Left renal pelvis (tissue), 4 donors: Measurements from ENCODE around the gene BCAR1. TPM values are rescaled to one million over a fixed set of nuclear protein-coding genes. Genes with fewer than 3 reads are reported as not detected.
"Not testable (repeated sequence)": the region's sequence is repeated elsewhere in the genome, so short reads cannot be mapped to it uniquely, and the experiment has no call there.

Experiments used
- DNase-seq, 4 donors: peaks; one replicate each; pipeline ENCODE4 v3.0.0-alpha.2; 2013; ENCODE audit warnings: low read depth in 4 of 4, low spot score in 3 of 4
- polyA plus RNA-seq, 4 donors: library from polyadenylated mRNA; unstranded; fragments of 120-200 nt; gene quantifications; one replicate each; pipeline ENCODE4 v1.2.1, GENCODE V29; 2013; ENCODE audit not compliant: insufficient read length in 4 of 4

BCAR1 gene
- polyA plus RNA-seq, 4 donors: 36.2 to 66.0 (median 43.8) TPM

GRCh38 chr16:75272629-75273028, 21.2 kb upstream of the BCAR1 start:
- not testable (repeated sequence) for DNase-seq

GRCh38 chr16:75272097-75272551, 20.7 kb upstream of the BCAR1 start:
- no peak for DNase-seq

- DNase-seq: no peak
These were observed 20.1 kb upstream of the BCAR1 start for GRCh38 chr16:75271441-75272096.

DNA sequence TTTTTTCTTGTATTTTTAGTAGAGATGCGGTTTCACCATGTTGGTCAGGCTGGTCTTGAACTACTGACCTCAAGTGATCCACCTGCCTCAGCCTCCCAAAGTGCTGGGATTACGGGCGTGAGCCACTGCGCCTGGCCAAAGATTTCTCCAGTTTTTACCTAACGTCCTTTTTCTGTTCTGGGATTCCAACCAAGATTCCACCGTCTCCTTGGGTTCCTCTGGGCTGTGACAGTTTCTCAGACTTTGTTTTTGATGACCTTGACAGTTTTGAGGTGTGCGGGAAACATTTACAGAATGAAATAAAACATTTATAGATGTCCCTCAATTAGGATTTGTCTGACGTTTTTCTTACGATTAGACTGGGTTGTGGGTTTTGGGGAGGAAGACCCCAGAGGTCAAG, 17.9 kb upstream of the BCAR1 start:
- not testable (repeated sequence) for DNase-seq

DNA sequence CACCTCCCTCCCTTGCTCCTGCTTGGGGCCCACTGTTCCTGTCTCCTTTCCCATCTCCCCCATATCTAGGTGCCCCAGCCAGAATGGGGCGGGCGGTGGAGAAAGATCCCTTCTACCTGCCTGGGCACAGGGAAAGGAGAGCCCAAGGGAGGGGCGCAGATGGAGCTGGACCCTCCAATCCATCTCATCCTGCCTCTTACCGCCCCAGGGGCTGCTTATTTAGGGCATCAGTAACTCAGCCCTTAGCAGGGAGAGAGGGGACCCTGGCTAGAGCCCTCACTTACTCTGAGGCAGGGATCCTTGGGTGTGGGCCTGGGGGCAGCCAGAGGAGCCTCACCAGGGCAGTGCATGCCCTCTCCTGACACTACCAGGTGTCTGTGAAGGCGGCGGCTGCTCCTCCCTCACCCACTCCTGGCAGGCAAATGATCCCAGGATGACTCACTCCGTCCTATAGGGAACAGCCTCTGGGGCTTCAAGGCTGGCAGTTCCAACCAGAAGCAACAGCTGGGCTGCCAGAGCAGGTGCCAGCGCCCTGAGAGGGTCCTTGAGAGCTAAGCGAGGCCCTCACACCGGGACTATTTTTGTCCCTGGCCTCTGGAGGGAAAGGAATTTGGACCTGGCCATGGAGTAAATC, 16.3 kb upstream of the BCAR1 start:
- DNase-seq: no peak

DNA sequence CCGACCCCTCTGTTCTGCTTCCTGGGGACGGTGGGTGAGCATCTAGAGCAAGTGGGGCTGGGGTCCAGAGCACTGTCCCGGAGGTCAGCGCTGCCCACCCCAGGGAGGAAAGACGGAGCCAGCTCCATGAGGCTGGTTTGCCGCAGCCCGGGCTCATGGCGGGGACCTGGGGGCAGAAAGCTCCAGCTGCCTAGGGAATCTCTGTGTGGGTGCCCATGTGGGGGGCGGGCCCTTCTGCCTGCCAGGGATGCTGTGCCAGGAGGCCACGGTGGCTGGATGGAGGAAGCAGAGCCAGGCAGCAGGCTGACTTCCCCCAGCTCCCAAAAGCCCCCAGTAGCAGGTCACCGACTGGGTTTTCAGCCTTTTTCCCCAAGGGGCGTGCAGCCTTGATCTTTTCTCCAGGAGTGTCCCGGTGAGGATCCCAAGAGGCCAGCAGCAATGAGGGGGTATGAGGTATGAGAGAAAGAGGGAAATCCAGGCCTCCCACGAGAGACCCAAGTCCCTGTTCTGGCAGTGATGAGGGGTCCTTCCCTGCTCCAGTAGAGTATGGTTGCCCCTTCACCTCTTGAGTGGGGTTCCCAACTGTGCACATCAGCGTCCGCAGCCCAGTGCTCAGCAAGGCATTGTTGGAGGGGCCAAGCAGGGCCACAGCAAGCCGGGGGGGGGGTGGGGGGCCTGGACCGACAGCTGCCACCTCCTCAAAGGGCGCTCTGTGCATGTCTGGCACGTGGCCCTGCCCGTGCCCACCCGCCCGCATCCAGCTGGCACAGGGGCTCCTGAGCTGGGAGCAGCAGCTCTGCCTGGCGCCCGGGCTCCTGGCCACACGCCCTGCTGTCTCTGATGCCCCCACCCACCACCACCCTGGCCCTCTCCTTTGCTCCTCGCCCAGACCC, 15.6 kb upstream of the BCAR1 start:
- DNase-seq: no peak

- peak in 1 of 4 donors; percentile 59 for DNase-seq
These were observed 14.7 kb upstream of the BCAR1 start for GRCh38 chr16:75265911-75266701.

GRCh38 chr16:75264999-75265910, 13.8 kb upstream of the BCAR1 start:
- DNase-seq: no peak

- no peak for DNase-seq
These were observed 13.1 kb upstream of the BCAR1 start for GRCh38 chr16:75264457-75264998.

GRCh38 chr16:75263963-75264445, 12.6 kb upstream of the BCAR1 start:
- no peak for DNase-seq

DNA sequence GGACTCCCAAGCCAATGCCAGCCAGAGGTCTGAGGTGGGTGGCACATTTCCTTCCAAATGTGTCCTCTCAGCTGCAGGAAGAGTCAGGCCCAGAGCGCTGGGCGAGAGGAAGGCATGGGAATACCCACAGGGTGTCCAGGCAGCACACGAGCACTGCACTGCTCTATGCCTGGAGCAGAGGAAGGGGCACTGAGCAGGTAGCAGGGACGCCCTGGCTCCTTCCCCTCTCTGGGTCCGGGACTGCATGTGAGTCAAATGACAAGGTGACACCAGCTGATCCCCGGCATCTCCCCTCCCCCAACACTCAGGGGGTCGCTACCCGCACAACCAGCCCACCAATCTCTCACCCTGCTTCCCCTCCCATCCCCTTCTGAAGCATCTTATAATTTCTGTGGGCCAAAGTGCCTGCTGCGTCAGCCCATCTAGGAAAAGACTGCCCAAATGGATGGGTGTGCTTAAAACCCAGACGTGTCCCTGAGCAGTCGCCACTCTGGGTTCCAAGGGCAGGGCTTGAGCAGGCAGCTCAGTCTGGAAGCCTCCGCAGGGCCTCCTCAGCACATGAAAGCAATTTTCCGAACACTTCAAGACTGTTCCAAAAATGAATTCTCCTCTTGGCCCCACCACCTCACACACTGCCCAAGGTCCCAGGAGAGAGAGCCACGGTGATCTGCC, 12.0 kb upstream of the BCAR1 start:
- no peak for DNase-seq

- DNase-seq: no peak
These were observed 11.3 kb upstream of the BCAR1 start for GRCh38 chr16:75262800-75263127.

DNA sequence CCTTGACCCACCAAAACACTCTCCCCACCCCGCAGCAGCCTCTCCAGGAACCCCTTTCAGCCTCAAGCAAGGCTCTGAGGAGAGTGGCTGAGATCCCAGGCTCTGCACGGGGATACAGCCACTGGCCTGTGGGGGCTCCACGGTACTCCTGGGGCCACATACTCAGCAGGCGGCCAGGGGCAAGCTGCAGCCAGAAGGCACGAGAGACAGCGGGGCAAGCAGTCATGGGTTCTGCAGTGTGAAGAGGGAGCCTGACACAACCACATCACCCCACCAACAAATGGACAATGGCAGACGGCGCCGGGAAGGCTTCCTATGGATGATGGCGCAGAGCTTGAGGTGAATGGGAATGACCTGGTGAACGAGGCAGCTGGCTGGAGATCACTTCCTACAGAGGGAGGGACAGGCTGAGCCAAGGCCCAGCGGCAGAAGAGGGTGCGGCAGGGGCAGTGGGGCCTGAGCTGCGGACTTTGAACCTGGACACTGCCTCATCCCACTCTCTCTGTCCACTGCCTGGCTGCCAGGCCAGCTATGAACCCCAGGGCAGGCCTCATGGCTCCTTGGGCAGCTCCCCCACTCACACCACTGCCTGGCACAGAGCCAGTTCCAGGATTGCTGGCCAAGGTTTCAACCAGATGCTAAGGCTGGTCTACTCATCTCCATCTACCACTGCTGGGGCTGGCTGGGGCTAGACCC, 10.8 kb upstream of the BCAR1 start:
- DNase-seq: no peak

DNA sequence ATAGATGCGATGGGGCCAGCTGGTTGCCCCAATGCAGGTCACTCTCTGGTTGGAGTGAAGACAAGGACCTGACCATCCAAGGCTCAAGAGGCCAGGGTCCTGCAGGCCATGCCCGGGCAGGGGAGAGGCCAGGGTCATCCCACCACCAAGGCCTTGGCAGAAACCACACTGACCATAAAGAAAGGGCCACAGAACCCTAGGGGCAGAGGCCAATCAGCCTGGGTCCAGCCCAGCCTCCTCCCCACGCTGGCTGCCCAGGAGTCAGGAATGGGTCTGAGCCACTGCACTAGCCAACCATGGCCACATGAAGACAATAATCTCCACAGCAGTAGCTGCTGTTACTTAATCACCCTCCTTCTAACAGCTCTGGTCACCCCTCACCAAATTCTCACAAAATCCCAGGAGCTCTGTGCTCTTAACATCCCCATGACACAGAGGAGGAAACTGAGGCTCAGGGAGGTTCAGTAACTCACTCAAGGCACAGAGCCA, 10.2 kb upstream of the BCAR1 start:
- no peak for DNase-seq

DNA sequence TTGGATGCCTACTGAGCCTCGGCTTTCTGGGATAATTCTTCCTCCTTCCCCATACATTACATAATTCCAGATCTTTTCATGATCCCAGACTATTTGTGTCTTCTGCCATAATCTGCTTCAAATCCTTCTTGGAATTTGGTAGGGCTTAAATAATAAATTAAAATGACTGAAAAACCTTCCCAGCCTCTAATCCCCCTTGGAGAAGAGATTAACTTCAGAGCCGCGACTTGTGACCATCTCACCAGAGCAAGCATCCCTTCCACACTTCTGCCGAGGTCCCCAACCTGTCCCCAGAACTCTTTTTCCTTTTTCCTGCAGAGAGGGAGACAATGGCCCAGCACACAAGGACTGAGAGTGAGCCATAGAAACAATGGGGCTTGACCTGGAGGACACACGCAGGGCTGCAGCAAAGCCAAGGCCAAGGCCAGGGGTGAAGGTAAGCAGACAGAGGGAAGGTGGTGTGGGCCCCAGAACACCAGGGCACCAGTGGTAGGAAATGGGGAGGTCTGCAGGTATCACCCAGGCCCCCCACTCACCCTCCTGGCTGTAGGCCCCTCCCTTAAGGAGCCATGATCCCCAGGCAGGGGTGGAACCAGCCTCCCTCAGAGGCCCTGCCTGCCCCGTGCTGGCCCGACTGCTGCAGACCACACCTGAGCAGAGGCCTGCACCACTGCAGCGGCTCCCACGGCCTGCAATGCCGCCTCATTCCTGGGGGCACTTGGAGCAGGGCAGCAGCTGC, 9.6 kb upstream of the BCAR1 start:
- DNase-seq: no peak

- no peak for DNase-seq
These were observed 7.3 kb upstream of the BCAR1 start for GRCh38 chr16:75258807-75259141.
